GM21390 (cell line): ENCODE data around the gene PRND.

ENCODE experiments used
- ATAC-seq: cut with Tn5 transposase; IDR thresholded peaks from one replicate; pipeline ENCODE4 v1.9.1; 2021; ENCODE audit not compliant: unreplicated experiment

The PRND gene

GRCh38 chr20:4775322-4776078 lies 53.8 kb downstream of the PRND start:
- ATAC-seq, result no peak

DNA sequence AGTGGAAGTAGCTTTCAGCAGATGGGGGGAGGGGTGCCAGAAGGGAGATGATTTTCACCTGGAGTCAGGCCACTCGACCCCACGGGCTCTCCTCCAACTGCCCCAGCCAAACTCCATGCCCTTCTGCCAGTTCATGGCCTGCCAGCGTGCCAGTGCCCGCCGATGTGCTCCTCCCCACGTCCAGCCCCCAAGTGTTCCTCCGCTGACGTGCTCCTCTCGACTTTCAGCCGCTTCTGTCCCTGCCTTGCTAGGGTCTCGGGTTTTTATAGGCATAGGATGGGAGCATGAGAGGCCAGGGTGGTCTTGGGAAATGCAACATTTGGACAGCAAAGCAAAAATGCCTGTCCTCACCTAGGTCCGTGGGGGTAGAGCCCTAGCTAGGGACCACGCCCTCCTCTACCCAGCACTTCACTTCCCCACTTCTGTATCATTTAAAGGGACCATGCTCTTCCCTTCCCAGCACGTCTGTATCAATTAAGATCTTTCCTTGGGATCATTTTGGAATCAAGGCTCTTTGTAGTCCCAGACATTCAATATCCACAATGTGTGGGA lies 54.4 kb downstream of the PRND start:
- no peak for ATAC-seq
